Type B pancreatic cell (in vitro differentiated cells): ENCODE results near the gene ARMC7. TPM values are rescaled to one million over a fixed set of nuclear protein-coding genes. Genes with fewer than 3 reads are reported as not detected.
A peak's percentile ranks its signal among the peaks of the same experiment; 100 is the strongest.
"Not testable (repeated sequence)": the region's sequence is repeated elsewhere in the genome, so short reads cannot be mapped to it uniquely, and the experiment has no call there.

Source experiments
- DNase-seq: peaks from one replicate; pipeline ENCODE4 v3.0.0; 2021; ENCODE audit warnings: mixed read lengths; ENCODE audit not compliant: unreplicated experiment; ENCODE audit errors: extremely low spot score
- H3K27ac Mint-ChIP-seq: 2 replicates; pipeline ENCODE4 v1.8.0; 2021; ENCODE audit warnings: mild to moderate bottlenecking, mixed read lengths
- H3K27me3 Mint-ChIP-seq: 2 replicates; pipeline ENCODE4 v1.8.0; 2021; ENCODE audit warnings: mixed read lengths
- H3K36me3 Mint-ChIP-seq: 2 replicates; pipeline ENCODE4 v1.8.0; 2021; ENCODE audit warnings: mixed read lengths
- H3K4me1 Mint-ChIP-seq: one replicate; pipeline ENCODE4 v1.8.0; 2021; ENCODE audit warnings: mixed read lengths; ENCODE audit not compliant: unreplicated experiment
- H3K4me3 Mint-ChIP-seq: 2 replicates; pipeline ENCODE4 v1.8.0; 2021; ENCODE audit warnings: mild to moderate bottlenecking, mixed read lengths
- H3K9me3 Mint-ChIP-seq: 2 replicates; pipeline ENCODE4 v1.8.0; 2021; ENCODE audit warnings: mixed read lengths
- CTCF ChIP-seq: fragments of 200-600 bp; sonication (generic); conservative IDR thresholded peaks from 2 replicates; pipeline ENCODE4 v1.5.0; 2021; ENCODE audit warnings: antibody characterized with exemption, mild to moderate bottlenecking
- total RNA-seq: library from RNA; stranded (reverse); gene quantifications from 2 replicates; pipeline ENCODE4 v1.2.1, GENCODE V29; 2021; ENCODE audit warnings: low replicate concordance

Gene ARMC7
- total RNA-seq, 1 donor from 2014 or later, result 14.0 TPM

DNA sequence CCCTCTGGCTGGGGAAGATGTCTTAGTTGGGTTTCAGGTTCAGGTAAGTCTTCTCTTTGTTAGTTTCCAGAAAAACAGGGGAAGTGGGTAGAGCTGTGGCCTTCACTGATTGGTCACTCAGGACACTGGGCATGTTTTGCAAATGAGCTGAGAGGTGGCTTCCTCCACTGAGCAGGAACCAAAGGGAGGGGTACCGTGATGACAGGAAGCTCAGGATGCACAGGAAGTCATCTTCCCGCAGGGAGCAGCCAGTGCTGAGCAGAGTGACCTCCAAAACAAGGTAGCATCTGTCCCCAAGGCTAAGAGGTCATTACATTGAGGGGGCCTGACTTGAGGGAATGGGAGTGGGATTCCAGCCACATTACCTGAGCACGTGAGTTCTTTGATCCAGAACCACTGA is 16.2 kb downstream of the ARMC7 start:
- H3K9me3 Mint-ChIP-seq, result no peaks in the 10 kb centered on the region
- no peak for TF ChIP-seq CTCF
- H3K4me1 Mint-ChIP-seq, result peaks cover 6% of the 10 kb centered on the region
- DNase-seq, result no peak
- no peaks in the 10 kb centered on the region for H3K27me3 Mint-ChIP-seq
- no peak overlapping the region for H3K27ac Mint-ChIP-seq
- H3K36me3 Mint-ChIP-seq, result peaks cover 9% of the 10 kb centered on the region
- no peak overlapping the region for H3K4me3 Mint-ChIP-seq

DNA sequence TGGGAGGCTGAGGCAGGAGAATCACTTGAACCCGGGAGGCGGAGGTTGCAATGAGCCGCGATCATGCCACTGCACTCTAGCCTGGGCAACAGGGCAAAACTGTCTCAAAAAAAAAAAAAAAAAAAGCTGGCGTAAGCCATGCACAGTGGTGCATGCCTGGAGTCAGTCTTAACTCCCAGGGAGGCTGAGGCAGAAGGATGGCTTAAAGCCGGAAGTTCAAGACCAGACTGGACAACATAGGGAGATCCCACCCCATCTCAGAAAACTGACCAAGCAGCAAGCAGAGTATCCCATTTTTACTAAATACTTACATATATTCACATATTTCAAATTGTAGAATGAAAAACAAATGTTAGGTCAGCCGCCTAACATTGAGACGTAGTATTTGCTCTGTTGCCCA is 17.2 kb downstream of the ARMC7 start:
- Mint-ChIP-seq H3K4me3 (no peak overlapping the region), H3K27me3 (no peaks in the 10 kb centered on the region), H3K36me3 (peaks cover 5% of the 10 kb centered on the region), H3K4me1 (peaks cover 6% of the 10 kb centered on the region), H3K9me3 (no peaks in the 10 kb centered on the region), H3K27ac (no peak overlapping the region)
- TF ChIP-seq CTCF, result no peak
- no peak for DNase-seq

GRCh38 chr17:75127936-75128335 is 18.2 kb downstream of the ARMC7 start:
- DNase-seq, H3K9me3 Mint-ChIP-seq, H3K4me1 Mint-ChIP-seq, H3K36me3 Mint-ChIP-seq, H3K27me3 Mint-ChIP-seq: not testable (repeated sequence)
- Mint-ChIP-seq H3K27ac (peak overlapping the region; percentile 39), H3K4me3 (peak overlapping the region; percentile 56)

DNA sequence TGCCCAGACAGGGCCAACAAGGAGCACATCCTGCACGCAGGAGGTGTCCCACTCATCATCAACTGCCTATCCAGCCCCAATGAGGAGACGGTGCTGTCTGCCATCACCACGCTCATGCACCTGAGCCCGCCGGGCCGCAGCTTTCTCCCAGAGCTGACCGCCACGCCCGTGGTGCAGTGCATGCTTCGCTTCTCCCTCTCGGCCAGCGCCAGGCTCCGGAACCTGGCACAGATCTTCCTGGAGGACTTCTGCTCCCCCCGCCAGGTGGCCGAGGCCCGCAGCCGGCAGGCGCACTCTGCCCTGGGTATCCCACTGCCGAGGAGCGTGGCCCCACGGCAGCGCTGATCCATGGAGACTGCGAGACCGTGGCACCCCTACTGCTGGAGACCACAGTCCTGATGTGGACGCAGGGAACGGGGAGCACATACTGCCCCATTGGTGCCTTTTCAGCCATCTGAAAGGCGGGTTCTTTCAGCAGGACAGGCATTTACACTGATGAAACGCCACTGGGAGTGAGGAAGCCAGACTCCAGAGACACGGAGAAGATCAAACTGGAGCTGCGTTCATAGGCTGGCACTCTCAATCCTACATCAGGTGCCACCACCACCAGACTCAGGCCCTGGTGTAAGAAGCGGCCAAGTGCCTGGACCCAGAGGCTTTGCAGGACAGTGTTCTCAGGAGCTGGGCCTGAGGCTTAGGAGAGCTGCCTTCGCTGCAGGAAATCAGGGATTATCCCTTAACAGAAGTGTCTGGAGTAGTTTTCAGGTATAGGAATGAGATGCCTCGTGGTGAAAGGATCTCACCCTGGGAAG is 19.1 kb downstream of the ARMC7 start:
- H3K4me3 Mint-ChIP-seq, result no peak overlapping the region
- no peaks in the 10 kb centered on the region for H3K27me3 Mint-ChIP-seq
- no peak for DNase-seq
- H3K9me3 Mint-ChIP-seq, result no peaks in the 10 kb centered on the region
- H3K27ac Mint-ChIP-seq, result no peak overlapping the region
- peaks cover 6% of the 10 kb centered on the region for H3K4me1 Mint-ChIP-seq
- TF ChIP-seq CTCF, result no peak
- H3K36me3 Mint-ChIP-seq, result peaks cover 5% of the 10 kb centered on the region

GRCh38 chr17:75129576-75129975 is 19.8 kb downstream of the ARMC7 start:
- no peaks in the 10 kb centered on the region for H3K27me3 Mint-ChIP-seq
- H3K9me3 Mint-ChIP-seq, result no peaks in the 10 kb centered on the region
- peaks cover 6% of the 10 kb centered on the region for H3K4me1 Mint-ChIP-seq
- peaks cover 5% of the 10 kb centered on the region for H3K36me3 Mint-ChIP-seq
- no peak overlapping the region for H3K27ac Mint-ChIP-seq
- peak overlapping the region; percentile 72 for H3K4me3 Mint-ChIP-seq
- no peak for DNase-seq
- TF ChIP-seq CTCF, result no peak

GRCh38 chr17:75130059-75130631 is 20.4 kb downstream of the ARMC7 start:
- Mint-ChIP-seq H3K27ac (peak overlapping the region; percentile 91), H3K4me3 (peak overlapping the region; percentile 95), H3K9me3 (no peaks in the 10 kb centered on the region), H3K4me1 (peaks cover 6% of the 10 kb centered on the region), H3K27me3 (no peaks in the 10 kb centered on the region), H3K36me3 (peaks cover 8% of the 10 kb centered on the region)
- TF ChIP-seq CTCF, result no peak
- no peak for DNase-seq
